GM18526 (cell line): ENCODE data around the gene PHACTR1.

Experiments used
- POLR2A ChIP-seq: IDR thresholded peaks from 3 replicates; pipeline ENCODE4 v1.6.1; 2011; ENCODE audit not compliant: insufficient read length; ENCODE audit errors: extremely low read depth

Gene PHACTR1

GRCh38 chr6:12929678-12930077, 213.1 kb downstream of the PHACTR1 start:
- no peak for TF ChIP-seq POLR2A

- no peak for TF ChIP-seq POLR2A
These were observed 215.1 kb downstream of the PHACTR1 start for GRCh38 chr6:12931639-12932038.

DNA sequence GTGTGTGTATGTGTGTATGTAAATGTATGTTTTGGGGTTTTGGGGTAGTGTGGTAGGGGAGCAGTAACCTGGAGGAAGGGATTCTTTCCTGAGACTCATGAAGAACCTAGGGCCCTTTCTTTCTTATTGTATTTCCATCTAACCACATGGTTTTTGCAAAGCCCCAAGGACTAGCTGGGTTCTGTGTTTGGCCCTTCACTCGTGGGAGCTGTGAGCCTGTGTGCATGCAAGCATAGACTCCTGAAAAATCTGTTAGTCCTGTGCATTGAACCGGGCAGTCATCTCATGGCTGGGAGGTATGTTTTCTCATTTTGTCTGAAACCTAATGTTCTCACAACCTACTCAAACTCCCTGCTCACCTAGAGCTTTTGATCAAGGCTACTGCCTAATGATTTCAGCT, 219.1 kb downstream of the PHACTR1 start:
- no peak for TF ChIP-seq POLR2A

GRCh38 chr6:12937971-12938370, 221.4 kb downstream of the PHACTR1 start:
- TF ChIP-seq POLR2A = no peak

GRCh38 chr6:12939314-12939713, 222.7 kb downstream of the PHACTR1 start:
- TF ChIP-seq POLR2A = no peak

DNA sequence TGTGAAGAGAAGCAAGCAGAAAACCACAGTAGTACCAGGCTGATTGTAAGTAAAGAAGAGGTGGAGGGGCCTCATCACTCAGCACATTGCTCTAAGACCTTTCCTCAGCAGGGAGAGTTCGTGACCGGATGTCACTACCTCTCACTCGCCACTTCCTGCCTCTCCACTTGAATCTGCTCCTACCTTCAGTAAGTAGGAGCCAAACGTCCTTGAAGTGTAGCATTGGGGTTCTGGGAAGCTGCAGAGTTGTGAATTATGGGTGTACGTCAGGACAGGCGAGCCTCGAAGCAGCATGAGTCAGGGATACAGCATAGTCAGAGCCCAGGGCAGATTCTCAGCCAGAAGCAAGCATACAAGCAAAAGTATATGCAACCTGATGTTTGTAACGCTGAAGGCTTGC, 224.9 kb downstream of the PHACTR1 start:
- no peak for TF ChIP-seq POLR2A

GRCh38 chr6:12943549-12943948, 227.0 kb downstream of the PHACTR1 start:
- TF ChIP-seq POLR2A = no peak

DNA sequence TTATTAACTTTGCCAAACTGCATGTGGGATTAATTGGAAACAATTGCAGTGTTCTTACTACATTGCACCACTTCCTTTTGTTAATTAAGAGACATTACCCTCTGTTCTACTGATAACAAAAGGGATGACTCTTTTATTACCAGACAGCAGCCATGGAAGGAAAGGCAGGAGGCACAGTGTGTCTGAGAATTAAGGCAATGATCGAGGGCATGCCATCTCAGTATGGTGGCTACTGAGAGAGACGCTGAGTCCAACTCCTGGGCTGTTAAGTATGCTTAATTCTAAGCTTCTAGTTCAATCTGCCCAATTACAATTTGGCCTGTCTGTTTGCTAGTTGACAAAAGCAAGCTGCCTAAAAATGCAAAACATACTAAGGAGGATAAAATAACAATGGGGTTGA, 227.4 kb downstream of the PHACTR1 start:
- no peak for TF ChIP-seq POLR2A

DNA sequence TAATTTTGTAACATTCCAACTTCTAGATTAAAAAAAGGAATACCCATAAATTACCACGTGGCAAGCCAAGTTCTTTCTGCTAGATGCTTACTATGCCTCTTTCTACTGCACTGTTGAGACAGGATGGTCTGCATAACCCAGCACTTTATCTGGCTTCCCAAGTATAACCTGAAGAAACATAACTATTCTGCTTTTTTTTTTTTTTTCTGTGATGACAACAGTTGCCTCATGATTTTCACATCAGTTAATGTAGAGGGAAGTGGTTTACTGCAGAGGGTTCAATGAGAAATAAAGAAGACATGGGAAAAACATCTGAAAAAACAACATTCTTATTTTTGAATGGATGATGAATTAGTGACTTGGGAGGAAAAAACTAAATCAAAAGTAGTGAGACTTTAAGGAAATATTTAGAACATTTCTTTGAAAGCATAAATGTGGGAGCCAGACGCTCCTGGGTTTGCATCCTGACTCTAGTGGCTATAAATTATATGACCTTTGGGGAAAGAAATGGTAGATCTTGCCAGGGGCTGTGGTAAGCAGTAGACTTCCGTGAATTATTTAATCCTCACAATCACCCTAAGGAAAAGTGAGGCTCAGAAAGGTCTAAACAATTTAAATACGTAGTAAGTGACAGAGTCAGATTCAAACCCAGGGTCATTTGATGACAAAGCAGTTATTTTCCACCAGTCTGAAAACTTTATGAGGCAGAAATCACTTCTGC, 230.7 kb downstream of the PHACTR1 start:
- no peak for TF ChIP-seq POLR2A

- TF ChIP-seq POLR2A = no peak
These were observed 231.4 kb downstream of the PHACTR1 start for GRCh38 chr6:12947967-12948366.

- TF ChIP-seq POLR2A = no peak
These were observed 234.4 kb downstream of the PHACTR1 start for GRCh38 chr6:12950976-12951375.

GRCh38 chr6:12951415-12951814, 234.8 kb downstream of the PHACTR1 start:
- TF ChIP-seq POLR2A = no peak

DNA sequence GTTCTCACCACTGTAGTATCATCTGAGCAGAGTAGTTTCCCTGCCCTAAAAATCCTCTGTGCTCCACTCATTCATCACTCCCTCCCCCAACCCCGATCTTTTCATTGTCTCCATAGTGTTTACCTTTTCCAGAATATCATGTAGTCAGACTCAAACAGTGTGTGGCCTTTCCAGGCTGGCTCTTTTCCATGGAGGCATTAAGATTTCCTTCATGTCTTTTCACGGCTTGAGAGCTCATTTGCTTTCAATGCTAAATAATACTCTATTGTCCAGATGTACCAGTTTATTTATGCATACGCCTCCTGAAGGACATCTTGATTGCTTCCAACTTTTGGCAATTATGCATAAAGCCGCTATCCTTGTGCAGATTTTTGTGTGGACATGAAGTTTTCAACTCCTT, 235.8 kb downstream of the PHACTR1 start:
- TF ChIP-seq POLR2A = no peak

DNA sequence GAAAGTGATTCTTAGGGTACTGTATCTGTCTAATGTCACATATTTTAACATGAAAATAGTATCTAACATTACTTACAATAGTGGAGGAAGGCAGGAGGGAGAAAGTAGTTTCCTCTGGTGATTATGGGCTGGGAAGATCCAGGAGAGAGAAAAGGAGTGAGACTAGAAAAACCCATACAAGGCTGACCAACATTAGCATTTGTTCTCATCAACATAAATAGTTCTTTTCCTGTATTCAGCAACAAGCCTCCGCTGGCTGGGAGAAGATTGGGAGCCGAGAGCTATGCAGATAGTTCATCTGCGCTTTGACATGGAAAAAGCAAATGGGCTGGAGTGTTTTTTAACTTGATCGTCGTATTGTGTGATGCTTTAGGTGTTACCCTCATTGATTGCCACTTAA, 239.4 kb downstream of the PHACTR1 start:
- TF ChIP-seq POLR2A = no peak

DNA sequence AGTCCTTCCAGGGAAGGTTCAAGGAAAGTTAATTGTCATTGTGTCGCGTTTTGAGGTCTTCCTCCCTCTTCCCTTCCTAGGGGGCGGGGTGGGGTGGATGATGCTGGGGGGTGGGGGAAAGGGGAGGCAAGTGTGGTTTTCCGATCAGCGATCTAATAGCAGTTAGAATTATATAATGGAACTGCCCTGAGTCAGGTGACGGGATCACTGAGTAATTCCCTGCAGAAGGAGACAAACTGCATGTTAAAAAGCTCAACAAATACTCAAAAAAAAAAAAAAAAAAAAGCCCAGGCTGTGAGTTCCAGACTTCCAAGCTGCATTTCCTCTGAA, 240.4 kb downstream of the PHACTR1 start:
- no peak for TF ChIP-seq POLR2A

GRCh38 chr6:12957321-12958051, 240.9 kb downstream of the PHACTR1 start:
- no peak for TF ChIP-seq POLR2A

DNA sequence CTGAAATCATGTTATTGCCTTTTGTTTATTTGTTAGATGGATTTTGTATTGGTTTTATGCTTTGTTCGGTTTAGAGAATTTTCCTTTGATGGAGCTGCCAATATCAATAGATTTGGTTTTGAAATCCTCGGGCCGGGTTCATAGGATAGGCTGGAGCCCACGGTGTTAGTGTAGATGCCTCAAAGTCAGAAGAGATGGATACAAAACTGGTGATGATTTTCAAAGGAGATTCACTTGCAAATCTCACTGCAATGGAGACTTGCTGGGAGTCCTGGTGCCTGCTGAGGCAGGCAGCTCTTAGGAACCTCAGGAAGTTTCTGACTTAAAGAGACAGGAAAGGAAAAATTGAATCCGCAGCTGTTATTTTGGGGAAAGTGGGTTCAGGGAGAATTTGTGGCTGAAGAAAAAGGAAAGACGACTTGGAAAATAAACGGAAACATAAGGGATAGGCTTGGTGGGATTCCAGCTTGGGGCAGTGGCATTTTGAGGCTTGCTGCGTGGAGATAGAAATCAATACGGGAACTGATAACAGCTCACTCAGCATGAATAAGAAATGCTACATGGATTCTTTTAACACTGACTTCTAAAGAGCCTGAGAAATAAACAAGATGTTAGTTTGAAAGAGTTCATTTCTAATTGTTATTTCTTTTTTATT, 241.6 kb downstream of the PHACTR1 start:
- no peak for TF ChIP-seq POLR2A

DNA sequence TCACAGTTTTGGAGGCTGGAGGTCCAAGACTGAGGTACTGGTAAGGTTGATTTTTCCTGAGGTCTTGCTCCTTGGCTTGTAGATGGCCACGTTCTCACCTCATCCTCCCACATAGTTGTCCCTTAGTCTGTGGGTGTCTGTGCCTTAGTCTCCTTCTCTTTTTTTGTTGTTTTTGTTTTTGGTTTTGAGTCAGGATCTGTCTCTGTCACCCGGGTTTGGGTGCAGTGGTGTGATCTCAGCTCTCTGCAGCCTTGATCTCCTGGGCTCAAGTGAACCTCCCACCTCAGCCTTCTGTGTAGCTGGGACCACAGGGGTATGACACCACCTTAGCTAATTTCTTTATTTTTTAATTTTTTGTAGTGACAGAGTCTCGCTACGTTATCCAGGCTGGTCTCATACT, 245.2 kb downstream of the PHACTR1 start:
- no peak for TF ChIP-seq POLR2A
